IMR-90 (cell line): ENCODE data around the gene DCDC1. TPM values are rescaled to one million over a fixed set of nuclear protein-coding genes. Genes with fewer than 3 reads are reported as not detected.

ENCODE experiments used
- ATAC-seq: fragments of 200-7000 bp; cut with Tn5 transposase; 2 replicates; pipeline ENCODE4 v1.9.1; 2020; ENCODE audit warnings: low read depth, mild to moderate bottlenecking, moderate library complexity
- BruUV-seq: library from RNA; stranded (reverse); fragments of 400-500 nt; replicated peaks from 2 replicates; lab custom pipeline; 2021; lab: Mats Ljungman, UMichigan
- CTCF ChIA-PET: fragments of 300-600 bp; formaldehyde crosslinking; extraction: SDS; loops from one replicate; lab custom pipeline; 2021; ENCODE audit warnings: antibody characterized with exemption; lab: Yijun Ruan, JAX
- POLR2A ChIA-PET: fragments of 300-600 bp; sonication (Branson Sonifier 250); formaldehyde crosslinking; loops from one replicate; lab custom pipeline; 2022; ENCODE audit warnings: antibody characterized with exemption; ENCODE audit not compliant: unreplicated experiment; lab: Charles Lee
- DNase-seq: peaks from one replicate; pipeline ENCODE4 v3.0.0; 2013
- H2AFZ ChIP-seq: replicated peaks from 2 replicates; pipeline ENCODE3; 2013; ENCODE audit warnings: low read length, mild to moderate bottlenecking; ENCODE audit not compliant: poor library complexity
- H2AK5ac ChIP-seq: 2 replicates; pipeline ENCODE4 v1.6.1; 2013; ENCODE audit warnings: low read depth, low read length, inconsistent platforms
- H2AK9ac ChIP-seq: replicated peaks from 2 replicates; pipeline ENCODE3; 2013; ENCODE audit warnings: mild to moderate bottlenecking, low read depth, low read length, moderate library complexity; ENCODE audit not compliant: poor library complexity
- H2BK120ac ChIP-seq: 2 replicates; pipeline ENCODE4 v1.6.1; 2013; ENCODE audit warnings: low read depth, low read length, inconsistent platforms
- H2BK15ac ChIP-seq: 3 replicates; pipeline ENCODE4 v1.6.1; 2013; ENCODE audit warnings: low read depth, low read length, inconsistent platforms
- H2BK20ac ChIP-seq: 2 replicates; pipeline ENCODE4 v1.6.1; 2013; ENCODE audit warnings: low read depth, mild to moderate bottlenecking, inconsistent platforms, low read length, moderate library complexity
- H2BK5ac ChIP-seq: 2 replicates; pipeline ENCODE4 v1.6.1; 2013; ENCODE audit warnings: mild to moderate bottlenecking, low read depth, low read length, inconsistent platforms; ENCODE audit not compliant: poor library complexity, severe bottlenecking
- H3K14ac ChIP-seq: replicated peaks from 2 replicates; pipeline ENCODE4 v1.6.1; 2013; ENCODE audit warnings: low read depth, low read length, inconsistent platforms
- H3K18ac ChIP-seq: 2 replicates; pipeline ENCODE4 v1.6.1; 2013; ENCODE audit warnings: low read depth, low read length, control low read depth
- H3K23ac ChIP-seq: 2 replicates; pipeline ENCODE4 v1.6.1; 2013; ENCODE audit warnings: low read depth, low read length, inconsistent platforms
- H3K27ac ChIP-seq: 2 replicates; pipeline ENCODE4 v1.5.1; 2013; ENCODE audit warnings: mild to moderate bottlenecking, control low read depth, low read length; ENCODE audit not compliant: insufficient read depth
- H3K27me3 ChIP-seq: 2 replicates; pipeline ENCODE4 v1.6.1; 2013; ENCODE audit warnings: low read length; ENCODE audit not compliant: control insufficient read depth, insufficient read depth
- H3K36me3 ChIP-seq: 2 replicates; pipeline ENCODE4 v1.6.1; 2013; ENCODE audit warnings: low read length, mixed read lengths; ENCODE audit not compliant: control insufficient read depth, insufficient read depth
- H3K4ac ChIP-seq: 2 replicates; pipeline ENCODE4 v1.6.1; 2013; ENCODE audit warnings: low read depth, low read length, inconsistent platforms
- H3K4me1 ChIP-seq: 2 replicates; pipeline ENCODE4 v1.6.1; 2013; ENCODE audit warnings: low read length, mixed read lengths; ENCODE audit not compliant: control insufficient read depth, insufficient read depth
- H3K4me2 ChIP-seq: 2 replicates; pipeline ENCODE4 v1.6.1; 2013; ENCODE audit warnings: low read depth, mild to moderate bottlenecking, control low read depth, low read length, moderate library complexity
- H3K4me3 ChIP-seq: 2 replicates; pipeline ENCODE4 v1.5.1; 2013; ENCODE audit warnings: low read depth, mild to moderate bottlenecking, control low read depth, low read length, moderate library complexity; ENCODE audit not compliant: insufficient read depth
- H3K56ac ChIP-seq: 2 replicates; pipeline ENCODE4 v1.6.1; 2013; ENCODE audit warnings: low read length, inconsistent platforms; ENCODE audit not compliant: insufficient read depth; ENCODE audit errors: extremely low read depth
- H3K79me1 ChIP-seq, 2 experiments: 2 replicates each; pipeline ENCODE4 v1.6.1; 2013; ENCODE audit warnings: low read length in 2 of 2, inconsistent platforms in 1 of 2, low read depth in 1 of 2
- H3K9ac ChIP-seq: 2 replicates; pipeline ENCODE4 v1.6.1; 2013; ENCODE audit warnings: low read depth, low read length, control low read depth
- H3K9me1 ChIP-seq: 2 replicates; pipeline ENCODE4 v1.6.1; 2013; ENCODE audit warnings: low read length, inconsistent platforms; ENCODE audit not compliant: insufficient read depth
- H3K9me3 ChIP-seq: 2 replicates; pipeline ENCODE4 v1.6.1; 2013; ENCODE audit warnings: low read length; ENCODE audit not compliant: control insufficient read depth, insufficient read depth
- H4K20me1 ChIP-seq: 2 replicates; pipeline ENCODE4 v1.6.1; 2013; ENCODE audit warnings: low read length, inconsistent platforms; ENCODE audit not compliant: insufficient read depth
- H4K5ac ChIP-seq: 2 replicates; pipeline ENCODE4 v1.6.1; 2013; ENCODE audit warnings: mild to moderate bottlenecking, low read depth, low read length, control low read depth
- H4K8ac ChIP-seq, 2 experiments: 2 replicates each; pipeline ENCODE4 v1.6.1; 2013; ENCODE audit warnings: low read depth in 2 of 2, low read length in 2 of 2, control low read depth in 1 of 2, inconsistent platforms in 1 of 2
- H4K91ac ChIP-seq: 2 replicates; pipeline ENCODE4 v1.6.1; 2013; ENCODE audit warnings: low read depth, low read length, inconsistent platforms; ENCODE audit not compliant: insufficient read depth
- WGBS, 2 experiments: methylation state at CpG; one replicate each; pipeline versions ENCODE4 v1.1.5 to v1.1.7; 2013; ENCODE audit warnings: missing lambda C conversion rate in 2 of 2; ENCODE audit not compliant: insufficient read length in 1 of 2; ENCODE audit errors: extremely low coverage in 2 of 2; 5-methylcytosine and 5-hydroxymethylcytosine counted together
- dilution Hi-C: fragments of 300-500 bp; cut with HindIII; formaldehyde crosslinking; loops from one replicate; pipeline ENCODE4 v1.14.3; 2018; ENCODE audit warnings: low sequenced_read_pairs; ENCODE audit not compliant: unreplicated experiment
- in situ Hi-C: fragments of 300-500 bp; cut with MboI; formaldehyde crosslinking; loops from 3 replicates; pipeline ENCODE4 v1.14.3; 2019; ENCODE audit warnings: low sequenced_read_pairs, inconsistent platforms, mixed read lengths
- intact Hi-C: fragments of 100-400 bp; cut with micrococcal nuclease; formaldehyde crosslinking; loops from 2 replicates; pipeline ENCODE4 v1.10.0; 2022
- polyA plus RNA-seq, 3 experiments: library from polyadenylated mRNA; depleted of rRNA; stranded (reverse); fragments of >200 nt; gene quantifications; 2 replicates each; pipeline ENCODE4 v1.2.3, GENCODE V29; 2012; ENCODE audit warnings: low replicate concordance in 1 of 3
- total RNA-seq: library from RNA; depleted of rRNA; stranded (reverse); fragments of >200 nt; gene quantifications from 2 replicates; pipeline ENCODE4 v1.2.3, GENCODE V29; 2012
- TF ChIP-seq, protein P1 (sequence below): conservative IDR thresholded peaks from 2 replicates; pipeline ENCODE4 v1.5.1; 2012; ENCODE audit warnings: mild to moderate bottlenecking, low read depth, low read length, improper control_type of control experiment

Gene DCDC1
- total and polyA plus RNA-seq, 2 of the 4 experiments (the other 2 are of a cell fraction) = not detected

DNA sequence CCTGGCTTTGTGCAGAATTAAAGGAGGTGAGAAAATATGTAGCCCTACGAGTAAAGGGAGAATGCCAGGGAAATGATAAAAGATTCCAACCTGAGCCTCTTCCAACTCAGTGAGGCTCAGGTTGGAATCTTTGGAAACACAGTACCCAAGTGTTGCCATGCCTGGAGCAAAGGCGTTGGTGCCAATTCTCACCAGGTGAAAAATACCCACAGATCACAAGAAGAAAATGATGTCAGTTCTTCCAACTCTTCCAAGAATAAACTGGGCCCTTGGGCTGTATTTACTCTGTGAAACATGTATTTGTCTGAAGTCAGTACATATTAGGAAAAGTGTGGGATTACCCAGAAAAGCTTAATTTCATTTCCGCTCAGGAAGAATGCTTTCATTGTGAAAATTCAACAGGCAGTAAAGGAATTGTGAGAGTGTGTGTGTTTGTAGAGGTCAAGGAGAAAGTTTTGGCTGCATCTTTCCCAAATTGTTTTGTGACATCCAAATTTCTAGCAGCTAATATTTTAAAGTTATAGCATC, 548.0 kb downstream of the DCDC1 start:
- H2BK20ac ChIP-seq = no peak overlapping the region
- dilution Hi-C loops (no loop called here), in situ Hi-C loops (no loop called here), intact Hi-C loops (no loop called here)
- no peaks in the 10 kb centered on the region for H3K9me1 ChIP-seq
- H3K14ac ChIP-seq = no peak overlapping the region
- H3K4ac ChIP-seq = no peak overlapping the region
- no peaks in the 10 kb centered on the region; the same call in 1 of the 2 replicates for H3K27me3 ChIP-seq
- ATAC-seq = no peak
- H3K36me3 ChIP-seq = no peaks in the 10 kb centered on the region
- no peak overlapping the region for H3K23ac ChIP-seq
- no peaks in the 10 kb centered on the region for H3K79me1 ChIP-seq
- no peak overlapping the region for H2BK15ac ChIP-seq
- H3K4me1 ChIP-seq = no peaks in the 10 kb centered on the region
- H2AK5ac ChIP-seq = no peak overlapping the region
- H2BK5ac ChIP-seq = no peak overlapping the region
- TF ChIP-seq, protein P1, sequence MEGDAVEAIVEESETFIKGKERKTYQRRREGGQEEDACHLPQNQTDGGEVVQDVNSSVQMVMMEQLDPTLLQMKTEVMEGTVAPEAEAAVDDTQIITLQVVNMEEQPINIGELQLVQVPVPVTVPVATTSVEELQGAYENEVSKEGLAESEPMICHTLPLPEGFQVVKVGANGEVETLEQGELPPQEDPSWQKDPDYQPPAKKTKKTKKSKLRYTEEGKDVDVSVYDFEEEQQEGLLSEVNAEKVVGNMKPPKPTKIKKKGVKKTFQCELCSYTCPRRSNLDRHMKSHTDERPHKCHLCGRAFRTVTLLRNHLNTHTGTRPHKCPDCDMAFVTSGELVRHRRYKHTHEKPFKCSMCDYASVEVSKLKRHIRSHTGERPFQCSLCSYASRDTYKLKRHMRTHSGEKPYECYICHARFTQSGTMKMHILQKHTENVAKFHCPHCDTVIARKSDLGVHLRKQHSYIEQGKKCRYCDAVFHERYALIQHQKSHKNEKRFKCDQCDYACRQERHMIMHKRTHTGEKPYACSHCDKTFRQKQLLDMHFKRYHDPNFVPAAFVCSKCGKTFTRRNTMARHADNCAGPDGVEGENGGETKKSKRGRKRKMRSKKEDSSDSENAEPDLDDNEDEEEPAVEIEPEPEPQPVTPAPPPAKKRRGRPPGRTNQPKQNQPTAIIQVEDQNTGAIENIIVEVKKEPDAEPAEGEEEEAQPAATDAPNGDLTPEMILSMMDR = no peak
- H2BK120ac ChIP-seq = no peak overlapping the region
- H3K18ac ChIP-seq = no peak overlapping the region
- no peak overlapping the region for H3K4me2 ChIP-seq
- no peak overlapping the region for H4K5ac ChIP-seq
- no peak overlapping the region for H4K91ac ChIP-seq
- no peaks in the 10 kb centered on the region for H4K20me1 ChIP-seq
- H2AFZ ChIP-seq = no peak overlapping the region
- H2AK9ac ChIP-seq = no peak overlapping the region
- WGBS, 2 experiments = 100% methylated on average over 1 of the region's 3 CpGs; no CpG with 5 or more reads in 1 of the 2 experiments
- DNase-seq = no peak
- no peak overlapping the region for H3K4me3 ChIP-seq
- no peak overlapping the region for H4K8ac ChIP-seq
- no TSS peak for BruUV-seq
- H3K9me3 ChIP-seq = no peaks in the 10 kb centered on the region
- POLR2A ChIA-PET = no interaction called here
- no peak overlapping the region for H3K27ac ChIP-seq
- no peak overlapping the region for H3K56ac ChIP-seq
- CTCF ChIA-PET = no interaction called here
- no peak overlapping the region for H3K9ac ChIP-seq
